Activated naive CD8-positive, alpha-beta T cell (primary cell): Measurements from ENCODE around the gene EPN1.
"Not testable (repeated sequence)": the region's sequence is repeated elsewhere in the genome, so short reads cannot be mapped to it uniquely, and the experiment has no call there.

Experiments
- H3K27ac Mint-ChIP-seq: one replicate; pipeline ENCODE4 v1.8.0; 2021; ENCODE audit warnings: mixed read lengths
- H3K27me3 Mint-ChIP-seq: one replicate; pipeline ENCODE4 v1.8.0; 2021; ENCODE audit warnings: mixed read lengths
- H3K36me3 Mint-ChIP-seq: one replicate; pipeline ENCODE4 v1.8.0; 2021; ENCODE audit warnings: mixed read lengths
- H3K4me1 Mint-ChIP-seq: one replicate; pipeline ENCODE4 v1.8.0; 2021; ENCODE audit warnings: low read depth, mixed read lengths
- H3K4me3 Mint-ChIP-seq: one replicate; pipeline ENCODE4 v1.8.0; 2021; ENCODE audit warnings: mild to moderate bottlenecking, mixed read lengths
- H3K9me3 Mint-ChIP-seq: one replicate; pipeline ENCODE4 v1.8.0; 2021; ENCODE audit warnings: low read depth, mixed read lengths

EPN1 gene

DNA sequence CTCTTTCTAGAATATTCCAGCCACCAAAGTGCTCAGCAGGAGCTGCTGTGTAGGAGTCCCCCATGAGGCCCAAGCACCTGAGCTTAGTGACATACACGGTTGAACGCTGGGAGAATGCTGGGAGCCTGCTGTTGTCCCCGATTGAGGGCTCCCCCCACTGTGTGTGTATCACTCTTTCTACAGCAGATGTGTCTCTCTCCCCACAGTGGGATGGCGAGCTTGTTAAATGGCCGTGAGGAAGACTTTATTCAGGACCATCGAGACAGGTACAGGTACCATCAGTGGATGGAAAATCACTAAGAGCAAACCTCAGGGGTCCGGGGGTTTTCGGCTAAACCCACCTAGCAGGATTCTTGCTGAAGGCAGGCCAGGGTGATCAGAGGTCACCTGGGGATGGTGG lies 22.7 kb downstream of the EPN1 start:
- no peak overlapping the region for H3K27ac Mint-ChIP-seq
- H3K9me3 Mint-ChIP-seq: no peaks in the 10 kb centered on the region
- no peaks in the 10 kb centered on the region for H3K36me3 Mint-ChIP-seq
- no peaks in the 10 kb centered on the region for H3K4me1 Mint-ChIP-seq
- H3K27me3 Mint-ChIP-seq: no peaks in the 10 kb centered on the region
- no peak overlapping the region for H3K4me3 Mint-ChIP-seq

DNA sequence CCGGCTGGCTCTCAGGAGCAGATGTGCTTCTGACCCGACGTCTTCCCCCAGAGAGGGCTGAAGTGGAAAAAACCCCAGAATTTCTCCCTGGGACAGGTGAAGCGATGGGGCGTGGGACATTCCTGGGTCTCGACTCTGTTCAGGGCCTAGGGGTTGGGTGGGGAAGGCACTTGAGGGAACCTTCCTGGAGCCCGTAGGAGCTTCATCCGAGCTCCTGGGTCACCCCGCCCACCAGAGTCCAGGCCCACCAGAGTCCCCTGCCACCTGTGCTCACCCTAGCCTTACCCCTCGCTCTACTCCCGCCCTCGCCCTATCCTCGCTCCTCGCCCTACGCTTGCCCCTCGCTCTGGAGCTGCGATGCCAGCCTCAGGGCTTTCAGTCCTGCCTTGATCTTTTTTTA lies 23.2 kb downstream of the EPN1 start:
- H3K4me3 Mint-ChIP-seq: no peak overlapping the region
- no peaks in the 10 kb centered on the region for H3K4me1 Mint-ChIP-seq
- H3K27me3 Mint-ChIP-seq: no peaks in the 10 kb centered on the region
- no peak overlapping the region for H3K27ac Mint-ChIP-seq
- H3K36me3 Mint-ChIP-seq: no peaks in the 10 kb centered on the region
- H3K9me3 Mint-ChIP-seq: no peaks in the 10 kb centered on the region

DNA sequence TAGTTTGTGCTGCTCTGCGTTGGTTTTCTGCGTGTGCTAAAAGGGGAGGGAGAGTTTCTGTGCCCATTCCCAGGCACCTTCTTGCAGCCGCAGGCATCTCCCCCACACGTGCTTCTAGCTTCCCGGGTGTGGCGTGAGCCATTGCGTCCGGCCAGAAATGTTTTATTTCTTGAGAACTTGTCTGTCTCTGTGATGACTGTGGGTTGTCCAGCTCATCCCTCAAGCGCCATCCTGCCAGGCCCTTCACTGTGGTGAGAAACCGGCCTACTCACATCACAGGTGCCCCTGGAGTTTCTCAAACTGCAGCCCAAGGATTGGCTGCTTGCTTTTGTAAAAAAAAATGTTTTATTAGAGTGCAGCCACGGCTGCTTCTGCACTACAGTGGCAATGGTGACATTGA lies 24.2 kb downstream of the EPN1 start:
- Mint-ChIP-seq H3K36me3 (no peaks in the 10 kb centered on the region), H3K27ac (no peak overlapping the region), H3K4me1 (no peaks in the 10 kb centered on the region), H3K4me3 (no peak overlapping the region), H3K27me3 (no peaks in the 10 kb centered on the region), H3K9me3 (no peaks in the 10 kb centered on the region)

DNA sequence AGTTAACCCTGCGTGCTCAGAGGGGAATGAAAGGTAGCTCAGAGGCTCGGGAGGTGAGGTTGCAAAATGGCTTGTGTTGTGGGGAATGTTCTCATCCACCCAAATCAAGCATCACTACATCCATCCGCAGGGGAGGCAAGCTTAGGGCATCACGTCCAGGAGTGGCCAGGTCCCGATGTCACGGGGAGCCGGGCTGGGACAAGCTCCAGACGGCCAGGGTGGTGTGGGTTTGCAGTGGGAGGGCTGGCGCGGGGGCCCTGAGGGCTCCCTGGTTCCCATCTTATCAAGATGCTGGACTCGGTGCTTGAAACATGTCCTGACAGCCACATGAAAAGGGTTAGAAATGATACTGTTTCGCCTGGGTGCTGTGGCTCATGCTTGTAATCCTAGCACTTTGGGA lies 25.8 kb downstream of the EPN1 start:
- Mint-ChIP-seq H3K27me3 (no peaks in the 10 kb centered on the region), H3K4me3 (no peak overlapping the region), H3K36me3 (no peaks in the 10 kb centered on the region), H3K27ac (no peak overlapping the region), H3K4me1 (no peaks in the 10 kb centered on the region), H3K9me3 (no peaks in the 10 kb centered on the region)

DNA sequence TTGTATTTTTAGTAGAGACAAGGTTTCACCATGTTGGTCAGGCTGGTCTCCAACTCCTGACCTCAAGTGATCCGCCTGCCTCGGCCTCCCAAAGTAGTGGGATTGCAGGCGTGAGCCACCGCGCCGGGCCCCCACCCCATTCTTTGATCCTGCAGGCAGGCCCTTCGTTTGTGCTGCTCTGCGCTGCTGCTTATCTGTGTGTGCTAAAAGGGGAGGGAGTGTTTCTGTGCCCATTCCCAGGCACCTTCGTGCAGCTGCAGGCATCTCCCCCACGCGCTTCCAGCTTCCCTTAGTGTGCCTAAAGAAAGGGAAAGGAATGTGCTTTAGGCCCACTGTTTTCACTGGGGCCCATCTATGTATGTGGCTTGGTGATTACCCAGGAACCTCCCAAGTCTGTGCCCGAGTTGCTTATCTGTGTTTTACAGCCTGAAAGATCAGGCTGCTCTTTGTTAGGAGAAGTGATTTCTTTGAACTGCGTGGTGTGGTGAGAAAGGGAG lies 27.2 kb downstream of the EPN1 start:
- no peaks in the 10 kb centered on the region for H3K9me3 Mint-ChIP-seq
- no peak overlapping the region for H3K4me3 Mint-ChIP-seq
- H3K27ac Mint-ChIP-seq: no peak overlapping the region
- H3K36me3 Mint-ChIP-seq: no peaks in the 10 kb centered on the region
- H3K4me1 Mint-ChIP-seq: no peaks in the 10 kb centered on the region
- no peaks in the 10 kb centered on the region for H3K27me3 Mint-ChIP-seq

DNA sequence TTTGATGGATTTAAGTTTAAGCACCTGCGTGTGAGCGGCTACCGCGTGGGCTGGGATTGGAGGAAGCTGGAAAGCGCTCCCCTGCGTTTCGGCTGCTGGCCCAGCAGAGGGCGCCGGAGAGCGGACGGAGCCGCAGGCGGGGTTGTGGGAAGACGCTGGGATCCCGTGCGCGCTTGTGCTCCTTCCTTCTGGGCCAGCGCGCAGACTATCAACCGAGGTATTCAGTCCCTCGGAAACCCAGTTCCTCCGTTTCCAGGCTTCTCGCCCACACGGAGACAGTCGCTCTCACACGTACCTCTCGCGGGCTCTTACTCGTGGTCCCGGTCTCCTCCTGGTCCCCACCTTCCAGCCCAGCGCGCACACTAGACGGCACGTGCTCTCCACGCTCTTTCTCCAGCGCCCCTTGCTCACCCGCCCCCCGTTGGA lies 28.8 kb downstream of the EPN1 start:
- no peak overlapping the region for H3K27ac Mint-ChIP-seq
- no peaks in the 10 kb centered on the region for H3K4me1 Mint-ChIP-seq
- H3K36me3 Mint-ChIP-seq: no peaks in the 10 kb centered on the region
- H3K9me3 Mint-ChIP-seq: no peaks in the 10 kb centered on the region
- H3K27me3 Mint-ChIP-seq: no peaks in the 10 kb centered on the region
- no peak overlapping the region for H3K4me3 Mint-ChIP-seq

DNA sequence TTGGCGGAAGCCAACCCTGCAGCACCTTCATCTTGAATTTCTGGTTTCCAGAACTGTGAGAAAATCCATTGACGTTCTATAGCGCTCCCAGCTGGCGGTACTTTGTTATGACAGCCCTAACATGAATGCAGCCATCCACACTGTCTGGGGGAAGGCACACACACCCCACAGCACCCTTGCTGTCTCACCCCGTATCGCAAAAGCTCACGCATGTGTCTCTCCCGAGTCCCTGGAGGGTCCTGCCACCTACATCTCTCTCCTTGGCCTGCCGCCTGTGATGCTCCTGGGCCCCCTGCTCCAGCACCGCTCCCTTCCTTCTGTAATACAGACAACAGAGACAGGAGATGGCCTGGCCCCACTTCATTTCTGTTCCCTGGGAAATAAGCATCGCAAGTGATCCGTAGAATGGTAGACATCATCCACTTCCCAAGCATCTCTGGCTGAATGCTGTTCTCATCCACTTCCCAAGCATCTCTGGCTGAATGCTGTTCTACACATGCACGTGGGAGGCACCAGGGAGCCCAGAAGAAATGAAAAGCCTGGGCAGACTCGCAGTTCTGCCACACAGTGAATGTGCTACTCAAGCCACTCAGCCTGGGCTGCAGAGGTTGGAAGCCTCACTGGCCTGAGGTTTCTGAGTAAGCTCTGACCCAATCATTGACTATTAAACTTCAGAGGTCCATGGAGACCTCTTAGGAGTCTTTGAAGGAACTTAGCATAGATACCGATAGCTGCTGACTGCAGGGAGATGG lies 29.6 kb downstream of the EPN1 start:
- H3K4me3 Mint-ChIP-seq: no peak overlapping the region
- no peak overlapping the region for H3K27ac Mint-ChIP-seq
- H3K36me3 Mint-ChIP-seq: no peaks in the 10 kb centered on the region
- no peaks in the 10 kb centered on the region for H3K4me1 Mint-ChIP-seq
- H3K27me3 Mint-ChIP-seq: no peaks in the 10 kb centered on the region
- H3K9me3 Mint-ChIP-seq: no peaks in the 10 kb centered on the region

DNA sequence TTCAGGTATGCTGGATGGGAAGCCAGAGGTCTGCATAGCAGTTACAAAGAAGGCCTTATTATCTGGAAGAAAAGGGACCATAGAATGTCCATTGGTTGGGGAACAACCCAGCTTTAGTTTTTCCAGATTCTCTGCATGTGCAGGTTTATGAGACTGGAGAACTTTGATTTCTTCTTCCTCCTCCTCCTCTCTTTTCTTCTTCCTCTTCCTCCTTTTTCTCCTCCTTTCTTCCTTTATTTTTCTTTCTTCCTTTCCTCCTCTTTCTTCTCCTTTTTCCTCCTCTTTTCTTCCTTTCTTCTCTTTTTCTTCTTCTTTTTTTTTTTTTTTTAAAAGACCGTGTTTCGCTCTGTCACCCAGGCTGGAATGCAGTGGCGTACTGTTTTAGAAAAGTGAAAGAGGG lies 30.9 kb downstream of the EPN1 start:
- H3K4me3 Mint-ChIP-seq: no peak overlapping the region
- no peaks in the 10 kb centered on the region for H3K36me3 Mint-ChIP-seq
- no peaks in the 10 kb centered on the region for H3K9me3 Mint-ChIP-seq
- peaks cover 3% of the 10 kb centered on the region for H3K4me1 Mint-ChIP-seq
- no peaks in the 10 kb centered on the region for H3K27me3 Mint-ChIP-seq
- no peak overlapping the region for H3K27ac Mint-ChIP-seq

DNA sequence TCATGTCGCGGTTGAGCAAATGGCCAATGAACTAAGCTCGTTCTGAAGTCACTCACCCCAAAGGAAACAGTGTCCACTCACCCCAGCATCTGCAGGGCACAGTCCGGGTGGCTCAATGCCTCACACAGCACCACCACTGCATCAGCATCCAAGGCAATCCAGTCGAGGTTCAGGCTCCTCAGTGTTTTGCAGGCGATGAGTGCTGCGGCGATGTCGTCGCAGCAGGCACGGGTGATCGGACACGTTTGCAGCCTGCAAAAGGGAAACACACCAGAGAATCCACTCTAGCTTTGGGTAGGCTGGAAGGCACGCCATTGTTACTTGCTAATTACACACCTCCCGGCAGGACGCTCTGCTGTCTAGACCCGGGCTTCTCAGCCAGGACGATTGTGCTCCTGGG lies 36.7 kb downstream of the EPN1 start:
- Mint-ChIP-seq H3K4me3 (no peak overlapping the region), H3K9me3 (no peaks in the 10 kb centered on the region), H3K27ac (no peak overlapping the region), H3K27me3 (peaks cover 3% of the 10 kb centered on the region), H3K36me3 (no peaks in the 10 kb centered on the region), H3K4me1 (peaks cover 9% of the 10 kb centered on the region)

DNA sequence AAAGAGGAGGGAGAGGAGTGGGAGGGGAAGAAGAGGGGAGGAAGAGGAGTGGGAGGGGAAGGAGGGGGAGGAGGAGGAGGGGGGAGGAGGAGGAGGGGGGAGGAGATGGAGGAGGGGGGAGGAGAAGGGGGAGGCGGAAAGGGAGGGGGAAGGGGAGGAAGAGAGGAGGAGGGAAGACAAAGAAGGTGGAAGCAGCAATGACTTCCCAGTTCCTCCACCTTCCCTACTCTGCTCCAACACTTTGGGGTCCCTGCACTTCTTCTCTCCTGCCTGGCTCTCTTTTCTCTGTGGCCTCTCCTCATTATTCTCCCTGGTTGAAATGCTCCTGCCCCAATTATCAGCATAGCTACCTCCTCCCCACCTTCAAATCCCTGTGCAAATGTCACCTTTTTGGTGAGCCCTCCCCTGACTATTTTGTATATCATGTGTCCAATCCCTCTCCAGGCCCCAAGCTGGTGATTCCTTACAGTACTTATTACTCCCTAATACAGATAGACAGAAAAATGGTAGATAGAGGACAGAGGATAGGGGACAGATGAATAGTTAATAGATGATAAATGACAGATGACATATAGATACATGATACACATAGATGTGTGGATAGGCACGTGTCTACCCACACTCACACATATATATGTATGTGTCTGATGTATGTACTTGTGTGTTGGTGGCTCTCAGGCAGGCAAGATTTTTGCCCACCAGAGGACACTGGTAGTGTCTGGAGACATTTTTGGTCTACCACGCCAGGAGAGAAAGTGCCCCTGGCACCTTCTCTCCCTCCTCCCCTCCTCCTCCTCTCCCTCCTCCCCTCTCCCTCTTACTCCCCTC lies 38.0 kb downstream of the EPN1 start:
- H3K9me3 Mint-ChIP-seq: no peaks in the 10 kb centered on the region
- H3K27ac Mint-ChIP-seq: no peak overlapping the region
- peaks cover 9% of the 10 kb centered on the region for H3K4me1 Mint-ChIP-seq
- no peak overlapping the region for H3K4me3 Mint-ChIP-seq
- peaks cover 14% of the 10 kb centered on the region for H3K27me3 Mint-ChIP-seq
- H3K36me3 Mint-ChIP-seq: no peaks in the 10 kb centered on the region

DNA sequence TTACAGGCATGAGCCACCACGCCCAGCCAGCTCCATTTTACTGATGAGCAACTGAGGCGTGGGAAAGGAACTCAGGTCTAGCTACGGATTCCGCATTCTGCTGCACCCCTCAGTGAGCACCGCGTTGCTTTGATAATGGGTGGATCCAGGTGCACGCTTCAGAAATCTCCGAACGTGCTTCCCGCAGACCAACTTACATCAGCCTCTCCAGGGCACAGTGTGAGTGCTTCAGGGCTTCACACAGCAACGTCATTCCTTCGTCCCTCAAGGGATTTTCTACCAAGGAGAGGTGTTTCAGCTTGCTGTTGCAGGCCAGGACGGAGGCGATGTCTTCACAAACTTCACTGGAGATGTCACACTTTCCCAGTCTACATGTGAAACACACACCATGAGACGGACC lies 41.5 kb downstream of the EPN1 start:
- Mint-ChIP-seq H3K27me3 (peaks cover 34% of the 10 kb centered on the region), H3K27ac (no peak overlapping the region), H3K36me3 (peaks cover 3% of the 10 kb centered on the region), H3K4me3 (no peak overlapping the region), H3K9me3 (no peaks in the 10 kb centered on the region), H3K4me1 (peaks cover 6% of the 10 kb centered on the region)

DNA sequence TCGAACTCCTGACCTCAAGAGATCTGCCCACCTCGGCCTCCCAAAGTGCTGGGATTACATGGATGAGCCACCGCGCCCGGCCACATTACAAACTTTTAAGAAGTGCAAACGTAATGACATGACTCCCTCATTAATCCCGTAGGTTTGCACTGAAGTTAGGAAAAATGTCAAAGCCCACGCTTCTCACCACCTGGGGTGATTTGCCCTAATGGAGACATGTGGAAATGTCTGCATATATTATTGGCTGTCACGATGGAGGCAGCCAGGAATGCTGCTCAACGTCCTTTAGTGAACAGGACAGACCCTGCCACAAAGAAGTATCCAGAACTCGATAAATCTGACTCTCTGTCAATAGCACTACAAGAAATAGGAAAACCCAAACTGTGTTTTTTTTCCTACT lies 42.2 kb downstream of the EPN1 start:
- H3K4me3 Mint-ChIP-seq: no peak overlapping the region
- H3K4me1 Mint-ChIP-seq: peaks cover 5% of the 10 kb centered on the region
- H3K27me3 Mint-ChIP-seq: peaks cover 37% of the 10 kb centered on the region
- peaks cover 3% of the 10 kb centered on the region for H3K9me3 Mint-ChIP-seq
- H3K36me3 Mint-ChIP-seq: peaks cover 3% of the 10 kb centered on the region
- H3K27ac Mint-ChIP-seq: no peak overlapping the region

DNA sequence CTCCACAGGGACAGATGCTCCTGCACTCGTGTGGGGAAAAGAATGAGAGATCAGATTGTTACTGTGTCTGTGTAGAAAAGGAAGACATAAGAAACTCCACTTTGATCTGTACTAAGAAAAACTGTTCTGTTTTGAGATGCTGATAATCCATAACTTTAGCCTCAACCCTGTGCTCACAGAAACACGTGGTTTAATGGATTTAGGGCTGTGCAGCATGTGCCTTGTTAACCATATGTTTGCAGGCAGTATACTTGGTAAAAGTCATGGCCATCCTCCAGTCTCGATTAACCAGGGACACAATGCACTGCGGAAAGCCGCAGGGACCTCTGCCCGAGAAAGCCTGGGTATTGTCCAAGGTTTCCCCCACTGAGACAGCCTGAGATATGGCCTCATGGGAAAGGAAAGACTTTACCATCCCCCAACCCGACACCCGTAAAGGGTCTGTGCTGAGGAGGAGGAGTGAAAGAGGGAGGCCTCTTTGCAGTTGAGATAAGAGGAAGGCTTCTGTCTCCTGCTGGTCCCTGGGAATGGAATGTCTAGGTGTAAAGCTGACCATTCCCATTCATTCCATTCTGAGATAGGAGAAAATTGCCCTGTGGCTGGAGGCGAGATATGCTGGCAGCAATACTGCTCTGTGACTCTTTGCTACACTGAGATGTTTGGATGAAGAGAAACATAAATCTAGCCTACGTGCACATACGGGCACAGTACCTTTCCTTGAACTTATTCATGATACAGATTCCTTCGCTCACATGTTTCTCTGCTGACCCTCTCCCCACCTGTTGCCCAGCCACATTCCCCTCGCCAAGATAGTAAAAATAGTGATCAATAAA lies 43.1 kb downstream of the EPN1 start:
- H3K36me3 Mint-ChIP-seq, H3K27ac Mint-ChIP-seq, H3K4me1 Mint-ChIP-seq, H3K9me3 Mint-ChIP-seq, H3K4me3 Mint-ChIP-seq: not testable (repeated sequence)
- peaks cover 42% of the 10 kb centered on the region for H3K27me3 Mint-ChIP-seq

DNA sequence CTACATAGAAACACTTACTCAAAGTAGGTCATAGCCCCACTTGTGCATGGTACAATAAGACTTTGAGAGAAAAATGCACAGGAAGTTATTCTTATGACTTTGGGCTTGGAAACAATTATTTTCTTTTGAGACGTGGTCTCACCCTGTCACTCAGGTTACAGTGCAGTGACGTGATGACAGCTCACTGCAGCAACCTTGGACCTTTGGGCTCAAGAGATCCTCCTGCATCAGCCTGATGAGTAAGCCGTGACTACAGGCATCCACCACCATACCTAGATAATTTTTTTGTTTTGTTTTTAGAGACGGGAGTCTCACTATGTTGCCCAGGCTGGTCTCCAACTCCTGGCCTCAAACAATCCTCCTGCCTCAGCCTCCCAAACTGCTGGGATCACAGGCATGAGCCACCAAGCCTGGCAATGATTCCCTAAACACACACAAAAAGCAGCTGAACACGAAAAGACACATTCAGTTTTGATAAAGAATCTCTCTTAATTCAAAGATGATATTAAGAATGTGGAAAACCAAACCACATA lies 45.3 kb downstream of the EPN1 start:
- peaks cover 8% of the 10 kb centered on the region for H3K9me3 Mint-ChIP-seq
- peaks cover 3% of the 10 kb centered on the region for H3K36me3 Mint-ChIP-seq

DNA sequence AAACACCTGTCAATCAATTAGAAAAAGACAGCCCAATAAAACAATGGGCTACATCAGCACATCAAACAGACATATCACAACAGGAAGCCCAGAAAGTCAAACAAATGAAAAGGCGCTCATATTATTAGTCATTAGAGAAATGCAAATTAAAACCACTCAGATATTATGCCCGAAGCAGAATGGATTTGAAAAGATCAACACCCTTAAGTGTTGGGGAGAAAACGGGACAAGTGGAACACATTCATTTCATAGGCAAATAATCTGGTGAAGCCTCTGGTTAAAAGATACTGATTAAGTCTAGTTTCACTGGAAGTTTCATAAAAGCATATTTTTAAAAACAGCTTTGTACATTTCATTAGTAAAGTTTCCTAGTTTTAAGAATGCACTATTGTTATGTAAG lies 45.8 kb downstream of the EPN1 start:
- H3K36me3 Mint-ChIP-seq: peaks cover 3% of the 10 kb centered on the region
- H3K4me1 Mint-ChIP-seq: no peaks in the 10 kb centered on the region
- H3K27ac Mint-ChIP-seq: no peak overlapping the region
- H3K9me3 Mint-ChIP-seq: peaks cover 8% of the 10 kb centered on the region
- H3K27me3 Mint-ChIP-seq: peaks cover 45% of the 10 kb centered on the region
- no peak overlapping the region for H3K4me3 Mint-ChIP-seq

More for the DNA sequence above, 45.3 kb downstream of the EPN1 start:
- Mint-ChIP-seq H3K4me1 (no peaks in the 10 kb centered on the region), H3K4me3 (no peak overlapping the region), H3K27me3 (peaks cover 43% of the 10 kb centered on the region), H3K27ac (no peak overlapping the region)
